Measurements from ENCODE around the gene NAT8L. TPM values are rescaled to one million over a fixed set of nuclear protein-coding genes. Genes with fewer than 3 reads are reported as not detected.

Gene NAT8L
- total RNA-seq, 1 experiment from 2014 or later: 13.9 TPM

- Histone ChIP-seq H2BK20ac (ENCODE audit: low read depth, low read length, poor library complexity, severe bottlenecking) (no peak overlapping the region), H2BK15ac (ENCODE audit: low read depth, low read length) (no peak overlapping the region), H2BK120ac (ENCODE audit: low read depth, low read length, poor library complexity, severe bottlenecking) (no peak overlapping the region), H4K5ac (ENCODE audit: insufficient read length, low read depth, low read length) (no peak overlapping the region), H3K23ac (ENCODE audit: insufficient read length, low read depth, low read length) (no peak overlapping the region), H3K79me1 (ENCODE audit: insufficient read depth, low read depth, low read length, poor library complexity, severe bottlenecking) (no peaks in the 10 kb centered on the region), H3K23me2 (ENCODE audit: insufficient read length, low read depth, low read length, poor library complexity, severe bottlenecking) (no peaks in the 10 kb centered on the region), H3K4ac (ENCODE audit: low read depth, low read length) (no peak overlapping the region), H3K56ac (ENCODE audit: insufficient read length, low read depth, low read length) (no peak overlapping the region), H3K27me3 (ENCODE audit: insufficient read depth, low read length) (no peaks in the 10 kb centered on the region), H3K9me3 (ENCODE audit: control insufficient read depth, low read depth, low read length) (no peaks in the 10 kb centered on the region), H3T11ph (ENCODE audit: low read length) (no peak overlapping the region), H4K91ac (ENCODE audit: insufficient read length, low read depth, low read length) (no peak overlapping the region), H3K79me2 (ENCODE audit: insufficient read depth, low read length) (no peaks in the 10 kb centered on the region), H3K9ac (ENCODE audit: extremely low read depth, insufficient read length, low read length) (no peak overlapping the region), H3K4me2 (ENCODE audit: insufficient read depth, insufficient read length, low read length) (no peak overlapping the region), H2BK12ac (ENCODE audit: insufficient read length, low read depth, low read length) (no peak overlapping the region), H2BK5ac (ENCODE audit: insufficient read length, low read length) (no peak overlapping the region), H3K27ac (ENCODE audit: insufficient read length, low read depth, low read length) (no peak overlapping the region), H4K8ac (replicated peaks; ENCODE audit: insufficient read length, low read depth, low read length) (no peak overlapping the region), H4K20me1 (ENCODE audit: control insufficient read depth, insufficient read depth, insufficient read length) (no peaks in the 10 kb centered on the region), H3K4me1 (ENCODE audit: insufficient read depth, low read length) (no peaks in the 10 kb centered on the region), H2AFZ (ENCODE audit: low read length) (no peak overlapping the region), H3K14ac (ENCODE audit: insufficient read depth, low read length) (no peak overlapping the region), H2AK5ac (ENCODE audit: insufficient read length, low read length) (no peak overlapping the region), H3K18ac (ENCODE audit: insufficient read length, low read depth, low read length) (no peak overlapping the region)
- no peaks in the 10 kb centered on the region for H3K4me1 Mint-ChIP-seq
- no peak for DNase-seq
- H3K9me3 Mint-ChIP-seq: peaks cover 11 to 14% of the 10 kb centered on the region in 2 experiments
- H3K27ac Mint-ChIP-seq: no peak overlapping the region
- no peaks in the 10 kb centered on the region for H3K36me3 Mint-ChIP-seq (ENCODE audit: insufficient read depth in 1 of 3, low read depth in 3 of 3)
- no peak overlapping the region for H3K4me3 Mint-ChIP-seq
- TF ChIP-seq CTCF (conservative IDR thresholded peaks at IDR 0.05): no peak
- no CpG with 5 or more reads among the region's 9 CpGs for WGBS (ENCODE audit: extremely low coverage, insufficient read length, low lambda C conversion rate)
- H3K27me3 Mint-ChIP-seq (ENCODE audit: low read depth): peaks cover 13% of the 10 kb centered on the region
Measured at GRCh38 chr4:2104556-2105345, 45.6 kb downstream of the NAT8L start.

All from H9 (cell line).